ENCODE measurements around the gene PDE6A.

PDE6A gene

GRCh38 chr5:149930749-149931574, 13.6 kb downstream of the PDE6A start:
- DNase-seq (ENCODE audit: low read depth, low spot score) = no peak

- no peak for DNase-seq (ENCODE audit: low read depth, low spot score)
Measured at GRCh38 chr5:149930043-149930748, 14.4 kb downstream of the PDE6A start.

- DNase-seq (ENCODE audit: low read depth, low spot score) = no peak
Measured at GRCh38 chr5:149924486-149924885, 20.1 kb downstream of the PDE6A start.

- no peak for DNase-seq (ENCODE audit: low read depth, low spot score)
Measured at GRCh38 chr5:149922950-149923349, 21.6 kb downstream of the PDE6A start.

GRCh38 chr5:149921597-149921996, 23.0 kb downstream of the PDE6A start:
- DNase-seq (ENCODE audit: low read depth, low spot score) = no peak

GRCh38 chr5:149917073-149917676, 27.4 kb downstream of the PDE6A start:
- no peak for DNase-seq (ENCODE audit: low read depth, low spot score)

- DNase-seq (ENCODE audit: low read depth, low spot score) = no peak
Measured at GRCh38 chr5:149916334-149917072, 28.1 kb downstream of the PDE6A start.

- DNase-seq (ENCODE audit: low read depth, low spot score) = peak; percentile 62
Measured at GRCh38 chr5:149915392-149916260, 29.0 kb downstream of the PDE6A start.

GRCh38 chr5:149913436-149914419, 30.9 kb downstream of the PDE6A start:
- no peak for DNase-seq (ENCODE audit: low read depth, low spot score)

GRCh38 chr5:149912226-149912871, 32.2 kb downstream of the PDE6A start:
- DNase-seq (ENCODE audit: low read depth, low spot score) = no peak

GRCh38 chr5:149911031-149911430, 33.6 kb downstream of the PDE6A start:
- DNase-seq (ENCODE audit: low read depth, low spot score) = no peak

- DNase-seq (ENCODE audit: low read depth, low spot score) = no peak
Measured at GRCh38 chr5:149907828-149908227, 36.8 kb downstream of the PDE6A start.

GRCh38 chr5:149904977-149905376, 39.6 kb downstream of the PDE6A start:
- no peak for DNase-seq (ENCODE audit: low read depth, low spot score)

- no peak for DNase-seq (ENCODE audit: low read depth, low spot score)
Measured at GRCh38 chr5:149904293-149904886, 40.2 kb downstream of the PDE6A start.

GRCh38 chr5:149903404-149903803, 41.2 kb downstream of the PDE6A start:
- no peak for DNase-seq (ENCODE audit: low read depth, low spot score)

GRCh38 chr5:149902177-149902576, 42.4 kb downstream of the PDE6A start:
- no peak for DNase-seq (ENCODE audit: low read depth, low spot score)

GRCh38 chr5:149901511-149901910, 43.1 kb downstream of the PDE6A start:
- DNase-seq (ENCODE audit: low read depth, low spot score) = peak; percentile 39

- DNase-seq (ENCODE audit: low read depth, low spot score) = no peak
Measured at GRCh38 chr5:149900390-149900789, 44.2 kb downstream of the PDE6A start.

GRCh38 chr5:149898811-149899210, 45.8 kb downstream of the PDE6A start:
- no peak for DNase-seq (ENCODE audit: low read depth, low spot score)

Measured in astrocyte of the hippocampus (primary cell).